ENCODE measurements around the gene GLCCI1. TPM values are rescaled to one million over a fixed set of nuclear protein-coding genes. Genes with fewer than 3 reads are reported as not detected.

GLCCI1 gene
- total RNA-seq, 1 donor from 2014 or later: 25.0 TPM

GRCh38 chr7:8103282-8103681, 134.7 kb downstream of the GLCCI1 start:
- DNase-seq (ENCODE audit: extremely low spot score, unreplicated experiment): no peak
- no peak overlapping the region for H3K27ac Mint-ChIP-seq
- no peaks in the 10 kb centered on the region for H3K4me1 Mint-ChIP-seq (ENCODE audit: unreplicated experiment)
- H3K4me3 Mint-ChIP-seq: no peak overlapping the region
- no peaks in the 10 kb centered on the region for H3K36me3 Mint-ChIP-seq
- H3K9me3 Mint-ChIP-seq: peaks cover 16% of the 10 kb centered on the region
- TF ChIP-seq CTCF (conservative IDR thresholded peaks at IDR 0.05): no peak
- no peaks in the 10 kb centered on the region for H3K27me3 Mint-ChIP-seq

DNA sequence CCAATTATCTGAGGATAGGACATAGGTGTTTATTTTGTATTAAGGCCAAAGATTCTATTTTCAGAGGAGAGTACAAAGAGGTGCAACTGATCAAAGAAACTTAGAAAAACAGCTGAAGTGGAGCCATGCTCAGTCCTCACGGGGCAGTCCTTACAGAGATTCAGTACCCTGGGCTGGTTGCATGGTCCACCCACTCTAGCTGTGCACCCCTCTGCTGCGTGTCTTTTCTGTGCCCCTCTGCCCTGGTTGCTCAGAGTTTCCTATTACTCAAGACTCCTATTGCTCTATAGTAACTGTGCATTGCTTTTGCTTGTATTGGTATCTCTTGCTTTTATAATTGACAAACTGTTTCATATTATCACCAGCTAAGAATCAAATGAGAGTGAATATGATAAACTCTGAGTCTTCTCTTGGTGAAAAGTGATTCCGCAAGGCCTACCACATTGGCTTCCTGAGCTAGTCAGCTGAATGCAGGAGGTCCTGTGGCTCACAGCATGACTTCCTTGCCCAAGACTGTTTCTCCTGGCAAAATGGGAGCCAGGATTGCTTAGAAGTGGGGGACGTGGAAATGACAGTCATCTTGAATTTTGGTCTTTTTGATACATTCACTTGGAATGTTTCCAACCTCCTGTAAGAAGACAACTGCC, 137.0 kb downstream of the GLCCI1 start:
- TF ChIP-seq CTCF (conservative IDR thresholded peaks at IDR 0.05): no peak
- Mint-ChIP-seq H3K4me3 (no peak overlapping the region), H3K27ac (no peak overlapping the region), H3K27me3 (no peaks in the 10 kb centered on the region), H3K36me3 (no peaks in the 10 kb centered on the region), H3K9me3 (peaks cover 8% of the 10 kb centered on the region), H3K4me1 (ENCODE audit: unreplicated experiment) (no peaks in the 10 kb centered on the region)
- no peak for DNase-seq (ENCODE audit: extremely low spot score, unreplicated experiment)

DNA sequence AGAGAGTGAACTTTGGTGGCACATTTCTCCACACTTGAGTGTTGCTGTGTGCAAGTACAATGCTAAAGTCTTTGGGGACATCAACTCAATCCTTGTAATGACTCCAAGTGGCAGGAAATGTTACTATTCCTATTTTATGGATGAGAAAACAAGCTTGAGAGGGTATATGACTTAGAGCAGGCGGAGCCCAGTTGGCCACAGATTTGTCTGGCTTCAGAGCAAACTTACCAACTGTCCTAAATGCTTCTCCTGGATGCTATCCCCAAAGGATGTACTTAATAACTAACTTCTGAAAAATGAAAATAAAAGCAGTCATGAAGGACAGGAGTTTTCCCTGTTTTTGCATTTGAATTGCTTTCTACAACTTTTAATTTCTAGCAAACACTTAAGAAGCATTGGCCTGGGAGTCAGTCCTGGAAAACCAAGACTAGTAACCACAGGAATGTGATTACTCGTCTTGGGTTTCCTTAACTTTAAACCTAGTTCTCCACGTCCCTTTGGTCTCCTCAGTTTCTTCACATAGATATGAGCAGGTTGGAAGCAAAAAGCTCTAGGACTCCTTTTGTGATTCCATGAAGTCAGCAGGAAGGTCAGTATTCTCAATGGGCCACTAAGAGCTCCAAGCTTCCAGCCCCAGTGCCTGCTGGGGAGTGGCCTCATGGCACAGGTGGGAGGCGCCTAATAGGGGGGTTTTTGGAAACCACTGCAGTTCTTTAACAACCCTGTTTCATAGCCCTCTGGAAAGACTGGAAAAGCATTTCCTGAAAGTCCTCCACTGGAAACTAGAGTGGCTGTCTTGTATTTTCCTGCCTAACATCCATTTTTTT, 140.8 kb downstream of the GLCCI1 start:
- Mint-ChIP-seq H3K36me3 (no peaks in the 10 kb centered on the region), H3K9me3 (peaks cover 1% of the 10 kb centered on the region), H3K27me3 (no peaks in the 10 kb centered on the region), H3K4me3 (no peak overlapping the region), H3K27ac (no peak overlapping the region), H3K4me1 (ENCODE audit: unreplicated experiment) (no peaks in the 10 kb centered on the region)
- DNase-seq (ENCODE audit: extremely low spot score, unreplicated experiment): no peak
- no peak for TF ChIP-seq CTCF (conservative IDR thresholded peaks at IDR 0.05)

DNA sequence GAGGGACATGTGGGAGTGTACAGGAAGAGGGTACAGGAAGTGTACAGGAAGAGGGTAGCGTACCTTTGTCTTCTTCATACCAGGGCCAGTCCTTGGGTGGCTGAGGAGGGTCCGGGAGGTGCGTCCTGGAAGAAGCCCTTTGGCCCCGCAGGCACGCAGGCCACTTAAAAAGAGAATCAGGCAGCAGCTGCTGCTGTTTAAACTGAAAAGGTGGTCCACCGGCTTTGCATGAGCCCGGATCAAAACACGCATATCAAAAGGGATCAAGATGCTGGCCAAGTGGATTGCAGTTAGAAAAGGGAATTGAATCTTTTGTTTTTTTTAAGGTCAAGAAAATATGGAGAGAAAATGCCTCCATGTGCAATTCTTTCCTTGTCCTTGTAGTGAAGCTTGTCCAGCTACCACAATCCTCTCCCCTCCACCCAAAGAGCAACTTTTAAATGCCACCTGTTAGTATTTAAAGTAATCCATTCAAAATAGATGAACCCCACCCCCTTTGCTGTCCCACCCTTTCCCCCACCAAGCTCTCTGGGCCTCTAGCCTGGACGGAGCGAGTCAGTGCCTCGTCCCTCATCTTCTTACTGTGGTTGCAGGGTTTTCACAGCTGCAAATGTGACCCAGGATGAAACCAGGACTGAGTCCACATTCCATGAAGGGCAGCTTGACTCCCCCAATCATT, 142.8 kb downstream of the GLCCI1 start:
- no peak overlapping the region for H3K4me3 Mint-ChIP-seq
- no peak overlapping the region for H3K27ac Mint-ChIP-seq
- H3K36me3 Mint-ChIP-seq: no peaks in the 10 kb centered on the region
- H3K9me3 Mint-ChIP-seq: peaks cover 5% of the 10 kb centered on the region
- no peak for DNase-seq (ENCODE audit: extremely low spot score, unreplicated experiment)
- H3K27me3 Mint-ChIP-seq: no peaks in the 10 kb centered on the region
- no peak for TF ChIP-seq CTCF (conservative IDR thresholded peaks at IDR 0.05)
- no peaks in the 10 kb centered on the region for H3K4me1 Mint-ChIP-seq (ENCODE audit: unreplicated experiment)

GRCh38 chr7:8112685-8113084, 144.1 kb downstream of the GLCCI1 start:
- H3K9me3 Mint-ChIP-seq: peaks cover 5% of the 10 kb centered on the region

More at GRCh38 chr7:8112685-8113084, 144.1 kb downstream of the GLCCI1 start:
- no peaks in the 10 kb centered on the region for H3K4me1 Mint-ChIP-seq (ENCODE audit: unreplicated experiment)
- H3K27ac Mint-ChIP-seq: no peak overlapping the region
- H3K27me3 Mint-ChIP-seq: no peaks in the 10 kb centered on the region
- H3K4me3 Mint-ChIP-seq: no peak overlapping the region
- DNase-seq (ENCODE audit: extremely low spot score, unreplicated experiment): no peak
- H3K36me3 Mint-ChIP-seq: no peaks in the 10 kb centered on the region
- no peak for TF ChIP-seq CTCF (conservative IDR thresholded peaks at IDR 0.05)
